ENCODE data around the gene C2CD4D. TPM values are rescaled to one million over a fixed set of nuclear protein-coding genes. Genes with fewer than 3 reads are reported as not detected.

C2CD4D gene
- total RNA-seq (2014; rRNA removed) (0.58 and 2.8 TPM in 2 replicates), Bru-seq, nascent RNA (percentile 31 among the genes with signal in this experiment), BruChase-seq, experiment 1, labeled RNA remaining after a 6-hour chase (percentile 20 among the genes with signal in this experiment), BruChase-seq, experiment 2, labeled RNA remaining after a 2-hour chase (percentile 22 among the genes with signal in this experiment)
- long read RNA-seq, partial matches to known transcripts = 1 of 1 reads
- long read RNA-seq, other reads (novel, unspliced or antisense) = 0 of 1 reads

DNA sequence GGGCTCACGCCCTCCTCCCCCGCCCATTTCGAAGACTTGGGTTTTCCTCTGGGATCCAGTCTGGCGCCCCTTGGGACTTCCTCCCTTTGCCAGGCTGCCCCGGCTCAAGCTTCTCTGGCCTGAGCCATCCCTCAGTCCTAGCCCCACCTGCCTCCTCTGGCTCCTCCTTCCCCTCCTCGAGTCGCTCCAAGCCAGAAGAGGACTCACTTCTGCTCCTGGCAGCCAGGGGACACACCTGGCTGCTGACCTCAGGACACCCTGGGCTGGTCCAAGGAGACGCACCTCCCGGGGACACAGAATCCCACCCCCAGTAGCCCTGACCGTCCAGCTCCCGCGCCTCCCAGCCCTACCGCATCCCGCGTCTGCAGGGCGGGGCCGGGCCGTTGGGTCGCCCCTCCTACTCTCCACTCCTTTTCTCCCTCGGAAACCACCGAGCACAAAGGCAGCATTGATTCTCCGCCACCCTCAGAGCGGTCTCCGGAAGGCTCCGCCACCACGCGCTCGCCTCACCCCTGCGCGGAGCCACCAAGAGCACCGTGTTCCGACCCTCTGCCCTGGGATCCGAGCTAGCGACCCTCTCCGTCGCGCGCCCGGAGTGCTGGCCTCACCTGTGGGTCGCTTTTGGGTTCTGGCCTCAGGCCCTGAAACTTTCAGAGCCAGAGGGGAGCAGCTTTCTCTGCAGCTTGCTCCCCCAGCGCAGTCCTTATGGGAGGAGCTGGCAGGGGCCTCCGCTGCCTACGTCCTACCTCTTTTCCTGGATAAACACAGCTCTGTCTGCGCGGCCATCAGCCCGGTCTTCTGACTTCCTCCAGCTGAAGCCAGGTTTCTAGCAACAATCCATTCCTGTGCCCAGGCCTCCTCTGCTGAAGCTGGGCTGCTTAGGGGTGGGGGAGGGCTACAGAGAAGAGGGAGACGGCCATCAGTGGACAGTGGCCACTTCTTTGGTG is at the start of gene C2CD4D:
Gene C2CD4D (minus strand): TSS at position 364 of the 947 bp plus-strand sequence. CDS start 831 bp downstream, outside the sequence.
- Histone ChIP-seq H3K27ac (ENCODE audit: low read length) (peak within 1 kb of the TSS; percentile 97), H3K4me1 (ENCODE audit: insufficient read depth, low read length) (peaks cover 51% of the 10 kb centered on the region), H3K4me2 (ENCODE audit: low read length) (peak within 1 kb of the TSS; percentile 97), H3K79me2 (ENCODE audit: low read length) (peaks cover 3% of the 10 kb centered on the region; the same call in 1 of the 2 replicates), H4K20me1 (ENCODE audit: low read length) (no peaks in the 10 kb centered on the region), H3K36me3 (ENCODE audit: low read depth, low read length) (no peaks in the 10 kb centered on the region), H3K9me2 (replicated peaks; ENCODE audit: low read length) (no peaks in the 10 kb centered on the region), H3K9me3 (ENCODE audit: low read length) (no peaks in the 10 kb centered on the region), H3K9ac (ENCODE audit: low read length) (peak within 1 kb of the TSS; percentile 96), H2AFZ (ENCODE audit: low read length) (peak within 1 kb of the TSS; percentile 88), H3F3A (ENCODE audit: low read length, unreplicated experiment) (no peaks in the 10 kb centered on the region), H3K4me3 (ENCODE audit: low read length) (peak within 1 kb of the TSS; percentile 73), H3K27me3 (ENCODE audit: low read length) (no peaks in the 10 kb centered on the region)
- ATAC-seq (peak; percentile 81), DNase-seq (peak; percentile 91)
- BruUV-seq (replicated peaks) = TSS peak; percentile 87
- CTCF ChIA-PET = interaction anchor here (0.6 to 2.1 kb wide), 5 partner anchors 9 to 329 kb away, joined by 3 to 6 read pairs (median 3); partner anchors contain the start of gene CGN
- POLR2A ChIA-PET (ENCODE audit: unreplicated experiment) = interaction anchor here (0.6 to 0.7 kb wide), 4 partner anchors 9 to 300 kb away, joined by 3 to 4 read pairs (median 4); no protein-coding TSS in a partner anchor
- no peak for TF ChIP-seq EZH2phosphoT487 (IDR thresholded peaks at IDR 0.05; ENCODE audit: borderline replicate concordance, low read length)
- intact Hi-C loops (cut with micrococcal nuclease) = loop anchor here (10.0 kb wide), 2 partner anchors 225 to 495 kb away; partner anchors contain the start of genes RFX5 and SNX27

DNA sequence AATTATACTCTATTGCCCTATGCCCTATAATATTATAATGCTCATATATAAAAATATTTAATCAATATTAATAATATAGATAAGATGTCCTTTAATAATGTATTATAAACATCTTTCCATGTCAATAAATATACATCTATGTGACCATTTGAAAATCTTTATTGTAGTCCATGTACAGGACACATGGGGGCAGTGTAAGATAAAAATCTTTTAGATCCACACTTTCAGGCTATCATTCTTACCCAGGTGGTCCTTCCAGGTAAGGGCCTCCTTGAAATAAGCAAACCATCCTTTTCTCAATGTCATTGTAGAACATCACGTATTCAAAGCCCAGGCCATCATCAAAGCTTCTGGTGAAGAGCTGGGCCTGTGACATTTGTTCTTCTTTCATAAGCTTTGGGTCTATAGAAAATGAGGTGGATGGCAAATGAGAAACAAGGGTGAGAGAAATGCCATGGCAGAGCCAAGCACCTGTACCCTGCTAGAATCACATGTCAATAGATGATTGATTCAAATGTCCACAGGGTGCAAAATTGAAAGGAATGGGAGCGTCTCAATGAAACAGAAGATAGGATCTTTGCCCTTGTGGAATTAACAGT is 49.5 kb upstream of the C2CD4D start:
- Histone ChIP-seq H3K9ac (ENCODE audit: low read length) (no peak overlapping the region), H3K4me1 (ENCODE audit: insufficient read depth, low read length) (peaks cover 26% of the 10 kb centered on the region), H3K79me2 (ENCODE audit: low read length) (no peaks in the 10 kb centered on the region), H3F3A (ENCODE audit: low read length, unreplicated experiment) (peaks cover 5% of the 10 kb centered on the region), H3K27me3 (ENCODE audit: low read length) (no peaks in the 10 kb centered on the region), H3K36me3 (ENCODE audit: low read depth, low read length) (no peaks in the 10 kb centered on the region; the same call in 1 of the 2 replicates), H3K4me2 (ENCODE audit: low read length) (no peak overlapping the region), H3K4me3 (ENCODE audit: low read length) (no peak overlapping the region), H2AFZ (ENCODE audit: low read length) (no peak overlapping the region), H3K27ac (ENCODE audit: low read length) (no peak overlapping the region), H4K20me1 (ENCODE audit: low read length) (no peaks in the 10 kb centered on the region), H3K9me2 (replicated peaks; ENCODE audit: low read length) (no peaks in the 10 kb centered on the region), H3K9me3 (ENCODE audit: low read length) (no peaks in the 10 kb centered on the region)
- no peak for TF ChIP-seq EZH2phosphoT487 (IDR thresholded peaks at IDR 0.05; ENCODE audit: borderline replicate concordance, low read length)
- TF ChIP-seq, protein P1, sequence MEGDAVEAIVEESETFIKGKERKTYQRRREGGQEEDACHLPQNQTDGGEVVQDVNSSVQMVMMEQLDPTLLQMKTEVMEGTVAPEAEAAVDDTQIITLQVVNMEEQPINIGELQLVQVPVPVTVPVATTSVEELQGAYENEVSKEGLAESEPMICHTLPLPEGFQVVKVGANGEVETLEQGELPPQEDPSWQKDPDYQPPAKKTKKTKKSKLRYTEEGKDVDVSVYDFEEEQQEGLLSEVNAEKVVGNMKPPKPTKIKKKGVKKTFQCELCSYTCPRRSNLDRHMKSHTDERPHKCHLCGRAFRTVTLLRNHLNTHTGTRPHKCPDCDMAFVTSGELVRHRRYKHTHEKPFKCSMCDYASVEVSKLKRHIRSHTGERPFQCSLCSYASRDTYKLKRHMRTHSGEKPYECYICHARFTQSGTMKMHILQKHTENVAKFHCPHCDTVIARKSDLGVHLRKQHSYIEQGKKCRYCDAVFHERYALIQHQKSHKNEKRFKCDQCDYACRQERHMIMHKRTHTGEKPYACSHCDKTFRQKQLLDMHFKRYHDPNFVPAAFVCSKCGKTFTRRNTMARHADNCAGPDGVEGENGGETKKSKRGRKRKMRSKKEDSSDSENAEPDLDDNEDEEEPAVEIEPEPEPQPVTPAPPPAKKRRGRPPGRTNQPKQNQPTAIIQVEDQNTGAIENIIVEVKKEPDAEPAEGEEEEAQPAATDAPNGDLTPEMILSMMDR (conservative IDR thresholded peaks at IDR 0.05; ENCODE audit: low read depth, low read length) = peak; percentile 73
- DNase-seq (peak; percentile 62), ATAC-seq (peak; percentile 36; the same call in 1 of the 2 replicates)
- ChIA-PET CTCF (interaction anchor here (0.7 to 1.9 kb wide), 2 partner anchors 23 to 113 kb away, joined by 3 to 5 read pairs; no protein-coding TSS in a partner anchor), POLR2A (ENCODE audit: unreplicated experiment) (no interaction called here)
- BruUV-seq (replicated peaks) = no TSS peak
- intact Hi-C loops (cut with micrococcal nuclease) = loop anchor here (1.0 to 5.0 kb wide), 3 partner anchors 45 to 112 kb away; no protein-coding TSS in a partner anchor

DNA sequence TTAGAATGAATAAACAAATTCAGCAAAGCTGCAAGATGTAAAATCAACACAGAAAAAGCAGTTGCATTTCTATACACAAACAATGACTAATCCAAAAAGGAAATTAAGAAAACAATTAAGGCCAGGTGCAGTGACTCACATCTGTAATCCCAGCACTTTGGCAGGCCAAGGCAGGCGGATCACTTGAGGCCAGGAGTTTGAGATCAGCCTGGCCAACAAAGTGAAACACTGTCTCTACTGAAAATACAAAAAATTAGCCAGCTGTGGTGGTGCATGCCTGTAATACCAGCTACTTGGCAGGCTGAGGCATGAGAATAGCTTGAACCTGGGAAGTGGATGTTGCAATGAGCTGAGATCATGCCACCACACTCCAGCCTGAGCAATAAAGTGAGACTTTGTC is 47.4 kb upstream of the C2CD4D start:
- no peaks in the 10 kb centered on the region for H4K20me1 ChIP-seq (ENCODE audit: low read length)
- DNase-seq (peak; percentile 88), ATAC-seq (peak; percentile 89)
- intact Hi-C loops (cut with micrococcal nuclease) = loop anchor here (5.0 kb wide), 1 partner anchor 60 kb away; no protein-coding TSS in a partner anchor
- no peak overlapping the region for H3K9ac ChIP-seq (ENCODE audit: low read length)
- no peaks in the 10 kb centered on the region for H3K9me2 ChIP-seq (replicated peaks; ENCODE audit: low read length)
- H3K79me2 ChIP-seq (ENCODE audit: low read length) = no peaks in the 10 kb centered on the region
- H3K27ac ChIP-seq (ENCODE audit: low read length) = peak overlapping the region; percentile 69
- H3K27me3 ChIP-seq (ENCODE audit: low read length) = no peaks in the 10 kb centered on the region
- TF ChIP-seq EZH2phosphoT487 (IDR thresholded peaks at IDR 0.05; ENCODE audit: borderline replicate concordance, low read length) = no peak
- TF ChIP-seq EZH2 (IDR thresholded peaks at IDR 0.05; ENCODE audit: low read length, unreplicated experiment) = no peak
- TF ChIP-seq, protein P1 (conservative IDR thresholded peaks at IDR 0.05; ENCODE audit: low read depth, low read length) = no peak
- H3K4me2 ChIP-seq (ENCODE audit: low read length) = no peak overlapping the region
- peaks cover 26% of the 10 kb centered on the region for H3K4me1 ChIP-seq (ENCODE audit: insufficient read depth, low read length)
- no peak overlapping the region for H3K4me3 ChIP-seq (ENCODE audit: low read length)
- H2AFZ ChIP-seq (ENCODE audit: low read length) = no peak overlapping the region
- POLR2A ChIA-PET (ENCODE audit: unreplicated experiment) = interaction anchor here (0.6 to 1.2 kb wide), 6 partner anchors 22 to 150 kb away, joined by 3 to 5 read pairs (median 4); partner anchors contain the start of genes S100A11 and THEM4
- CTCF ChIA-PET = interaction anchor here (0.6 kb wide), 1 partner anchor 340 kb away, joined by 3 read pairs; no protein-coding TSS in a partner anchor
- H3F3A ChIP-seq (ENCODE audit: low read length, unreplicated experiment) = peaks cover 5% of the 10 kb centered on the region
- no TSS peak for BruUV-seq (replicated peaks)
- no peaks in the 10 kb centered on the region for H3K9me3 ChIP-seq (ENCODE audit: low read length)
- H3K36me3 ChIP-seq (ENCODE audit: low read depth, low read length) = no peaks in the 10 kb centered on the region; the same call in 1 of the 2 replicates
